G401 (cell line): ENCODE measurements around the gene CPT1C. TPM values are rescaled to one million over a fixed set of nuclear protein-coding genes. Genes with fewer than 3 reads are reported as not detected.

Experiments used
- DNase-seq: peaks from one replicate; pipeline ENCODE4 v3.0.0-alpha.2; 2015; ENCODE audit warnings: low spot score
- in situ Hi-C: cut with HindIII; loops from 2 replicates; pipeline ENCODE4 v1.10.0; 2016; ENCODE audit warnings: low sequenced_read_pairs, mixed read lengths
- total RNA-seq: library from RNA; depleted of rRNA; stranded (reverse); fragments of >200 nt; shearing (Covaris generic); gene quantifications from 2 replicates; pipeline ENCODE4 v1.2.3, GENCODE V29; 2014

The CPT1C gene
- total RNA-seq, 1 experiment from 2014 or later = 54.5 TPM

DNA sequence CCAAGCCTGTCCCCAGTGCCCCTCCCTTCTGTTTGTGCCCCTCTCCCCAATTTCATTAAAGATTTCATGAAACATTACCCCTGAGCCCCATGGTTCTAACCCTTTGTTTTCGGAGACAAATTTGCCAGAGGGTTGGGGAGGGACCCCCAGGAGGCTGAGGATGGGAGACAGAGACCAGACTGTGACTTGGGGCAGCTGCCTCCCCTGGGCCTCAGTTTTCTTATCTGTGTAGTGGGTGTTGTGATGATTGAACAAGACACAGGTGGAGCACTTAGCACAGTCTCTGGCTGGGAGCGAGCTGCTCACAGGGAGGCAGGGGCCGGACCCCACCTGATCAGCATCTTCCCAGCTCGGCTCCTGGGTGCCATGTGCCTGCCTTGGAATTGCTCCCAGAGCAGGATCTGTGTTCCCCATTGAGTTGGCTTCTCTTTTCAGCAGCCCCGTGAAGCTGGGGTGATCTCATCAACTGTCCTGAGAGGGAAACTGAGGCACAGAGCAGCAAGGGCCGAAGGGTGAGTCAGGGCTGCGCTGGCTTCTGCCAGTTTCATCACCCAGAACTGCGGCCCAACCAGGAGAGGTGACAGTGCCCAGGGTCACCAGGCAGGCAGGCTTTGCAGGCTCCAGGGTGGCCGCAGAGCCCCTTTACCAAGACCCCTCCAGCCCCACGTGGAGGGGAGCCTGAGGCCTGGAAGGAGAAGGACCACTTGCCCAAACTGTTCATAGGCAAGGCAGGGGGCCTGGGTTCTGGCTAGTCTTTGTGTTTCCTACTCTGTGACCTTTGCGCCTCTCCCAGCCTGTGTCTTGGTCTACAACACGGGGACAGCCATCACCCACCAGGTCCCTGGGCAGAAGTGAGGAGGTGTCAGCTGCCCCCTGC is 32.1 kb upstream of the CPT1C start:
- in situ Hi-C loops = no loop called here
- no peak for DNase-seq

DNA sequence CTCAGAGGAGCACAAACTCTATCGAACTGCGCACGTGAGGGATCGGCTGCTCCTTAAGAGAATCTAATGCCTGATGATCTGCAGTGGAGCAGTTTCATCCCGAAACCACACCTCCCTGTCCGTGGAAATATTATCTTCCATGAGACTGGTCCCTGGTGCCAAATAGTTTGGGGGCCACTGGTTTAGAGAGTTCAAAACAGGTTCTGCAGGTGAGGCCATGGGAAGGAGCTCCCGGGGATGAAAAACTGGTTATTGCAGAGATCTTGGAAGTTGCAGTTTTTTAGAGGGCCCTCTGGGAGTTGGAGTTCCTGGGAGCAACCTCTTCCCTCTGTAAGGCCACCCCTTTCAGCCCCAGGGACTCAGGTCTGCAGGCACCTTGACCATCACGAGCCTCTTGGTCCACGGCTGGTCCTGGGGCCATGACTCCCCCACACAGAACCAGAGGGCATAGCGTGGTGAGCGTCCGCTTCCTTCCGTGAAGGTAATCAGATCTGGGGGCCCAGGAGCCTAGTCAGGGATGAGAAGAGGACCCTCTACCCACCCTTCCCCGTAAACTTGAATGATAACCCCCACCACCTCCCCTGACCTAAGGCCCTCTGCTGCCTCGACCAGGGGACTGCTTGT is 30.5 kb upstream of the CPT1C start:
- in situ Hi-C loops = no loop called here
- DNase-seq = no peak

DNA sequence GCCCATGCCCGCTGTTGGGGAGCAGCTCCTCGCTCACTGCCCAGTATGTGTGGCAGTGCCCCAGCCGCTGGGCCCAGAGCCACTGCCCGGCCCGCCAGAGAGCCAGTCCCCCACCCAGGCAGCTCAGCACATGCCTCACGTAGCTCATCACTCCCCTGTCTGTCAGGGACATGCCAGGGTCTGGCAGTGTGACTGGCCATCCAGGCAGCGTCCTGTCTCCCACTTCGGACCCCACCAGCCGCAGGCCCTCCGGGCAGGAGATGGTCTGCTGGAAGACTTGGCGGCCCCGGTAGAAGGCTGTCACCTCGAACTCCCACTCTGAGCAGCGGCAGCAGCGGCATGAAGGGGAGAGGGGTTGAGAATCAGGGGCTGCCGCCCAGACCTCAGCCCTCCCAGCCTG is 28.9 kb upstream of the CPT1C start:
- DNase-seq = no peak
- in situ Hi-C loops = no loop called here

DNA sequence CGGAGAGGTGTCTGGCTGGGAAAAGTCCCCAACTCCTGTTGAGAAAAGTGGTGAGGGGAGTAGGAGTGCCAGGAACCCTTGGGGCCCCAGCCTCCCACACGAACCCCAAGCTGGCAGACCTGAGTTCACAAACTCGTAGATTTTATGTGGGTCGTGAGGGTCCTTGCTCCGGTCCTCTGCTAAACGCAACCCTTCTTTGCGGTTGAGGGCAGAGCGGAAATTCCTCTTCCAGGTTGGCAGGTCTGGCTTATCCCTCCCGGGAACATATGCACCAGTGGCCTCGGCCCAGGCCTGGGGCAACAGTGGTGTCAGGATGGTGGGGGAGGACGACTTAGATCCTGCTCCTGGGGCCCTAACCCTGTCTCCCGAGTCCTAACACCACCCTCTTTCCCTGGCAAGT is 27.7 kb upstream of the CPT1C start:
- DNase-seq = no peak
- in situ Hi-C loops = no loop called here

DNA sequence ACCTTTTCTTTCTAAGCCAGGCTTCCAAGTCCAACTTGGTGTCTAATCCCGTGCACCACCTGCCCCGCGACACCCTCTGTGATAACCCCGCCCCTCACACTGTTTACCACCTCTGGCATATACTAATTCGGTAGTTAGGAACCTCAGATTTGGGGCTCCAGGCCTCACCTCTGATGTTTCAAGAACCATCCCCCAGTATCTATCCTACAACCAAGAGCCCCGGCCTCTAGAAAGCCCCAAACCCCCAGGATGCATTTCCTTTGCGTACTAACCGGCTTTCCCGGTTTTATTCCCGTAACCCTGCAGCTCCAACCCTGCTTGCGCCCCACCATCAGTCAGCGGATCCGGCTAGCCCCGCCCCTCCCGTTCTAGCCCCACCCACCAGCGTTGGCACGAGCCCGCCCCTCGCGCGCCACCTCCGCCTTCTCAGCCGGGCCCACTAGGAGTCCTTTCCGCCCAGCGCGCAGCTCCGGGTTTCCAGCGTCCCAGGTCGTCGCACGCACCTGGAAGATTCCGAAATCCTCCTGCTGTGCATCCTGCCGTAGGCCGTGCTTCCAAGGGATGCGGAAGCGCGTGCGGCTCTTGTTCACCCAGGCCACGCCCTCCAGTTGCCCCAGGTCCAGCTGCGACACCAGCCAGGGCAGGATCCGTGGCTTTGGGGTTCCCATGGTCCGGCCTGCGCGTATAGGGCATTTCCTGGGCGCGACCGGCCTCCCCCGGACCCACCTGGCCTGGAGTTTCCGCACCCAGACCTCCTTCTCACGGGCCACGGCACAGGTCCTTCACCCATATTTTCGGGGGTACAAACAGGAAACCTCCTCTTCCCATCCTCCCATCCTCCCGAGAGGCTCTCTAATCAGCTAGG is 26.5 kb upstream of the CPT1C start:
- in situ Hi-C loops = no loop called here
- peak; percentile 87 for DNase-seq

DNA sequence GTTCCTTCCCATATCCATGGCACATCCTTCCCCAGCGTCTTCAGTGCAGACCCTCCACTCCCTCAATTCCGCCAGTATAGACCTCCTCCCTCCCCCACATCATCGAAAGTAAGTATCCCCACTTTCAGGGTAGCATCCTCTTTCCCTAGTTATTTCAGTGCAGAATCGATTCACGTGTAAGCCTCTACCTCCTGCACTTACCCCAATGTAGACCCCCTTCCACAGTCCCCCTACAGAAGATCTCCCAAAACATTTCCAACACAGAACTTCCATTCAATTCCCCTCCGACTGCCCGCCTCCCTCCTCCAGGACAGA is 25.9 kb upstream of the CPT1C start:
- no peak for DNase-seq
- in situ Hi-C loops = no loop called here

DNA sequence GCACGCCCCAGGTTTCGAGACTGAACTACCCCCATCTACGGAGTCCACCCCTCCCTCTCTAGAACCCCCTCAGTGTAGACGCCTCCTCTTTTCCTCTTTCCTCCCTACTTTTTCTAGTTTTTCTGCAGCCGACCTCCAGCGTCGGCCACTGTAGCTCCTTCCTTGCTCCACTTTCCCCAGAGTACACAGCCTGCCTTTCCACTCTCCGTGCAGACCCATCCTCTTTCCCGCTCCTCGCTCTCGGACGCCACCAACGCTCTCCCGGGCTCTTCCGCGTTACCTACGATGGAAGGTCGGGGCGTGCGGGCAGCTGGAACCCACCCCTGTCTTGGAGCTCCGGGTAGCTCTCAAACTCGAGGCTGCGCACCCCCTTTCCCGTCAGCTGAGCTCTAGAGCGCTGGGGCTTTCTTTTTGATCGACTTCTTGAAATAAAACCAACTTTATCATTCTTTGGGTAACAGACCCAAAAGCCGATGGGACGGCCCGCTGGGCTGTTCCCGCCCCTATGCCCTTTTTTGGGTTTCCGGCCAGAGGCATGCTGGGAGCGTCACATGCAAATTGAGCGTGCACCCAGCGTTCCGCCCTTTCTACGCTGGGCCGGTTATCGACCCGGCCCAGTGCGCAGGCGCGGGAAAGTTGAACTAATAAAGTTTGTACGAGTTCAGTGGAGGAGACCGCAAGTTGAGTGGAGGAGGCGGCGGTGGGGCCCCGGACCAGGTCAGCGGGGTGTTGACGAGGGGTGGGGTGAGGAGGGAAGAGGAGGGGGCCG is 25.4 kb upstream of the CPT1C start, which contains the start of the genes BCL2L12 and IRF3:
Gene BCL2L12 (plus strand): TSS at position 583 of the 769 bp plus-strand sequence. CDS start 760 bp downstream, outside the sequence.
Gene IRF3 (minus strand): TSS at position 507 of the 769 bp plus-strand sequence. CDS start 1,019 bp downstream, outside the sequence.
- in situ Hi-C loops = no loop called here
- peak; percentile 93 for DNase-seq

DNA sequence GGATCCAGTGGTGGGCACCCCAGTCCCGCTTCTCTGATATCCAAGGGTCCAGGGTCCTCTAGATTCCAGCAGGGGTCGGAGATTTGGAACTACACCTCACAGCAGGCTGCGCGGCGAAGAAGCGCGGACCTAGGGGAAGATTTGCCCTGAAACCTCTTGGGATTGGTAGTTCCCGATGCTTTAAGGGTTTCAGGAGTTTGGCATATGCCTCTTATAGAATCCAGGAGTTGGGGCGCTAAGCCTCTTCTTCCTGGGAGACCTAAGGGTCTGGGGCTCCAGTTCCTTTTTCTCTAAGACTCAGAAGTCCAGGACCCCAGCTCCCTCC is 24.8 kb upstream of the CPT1C start:
- in situ Hi-C loops = no loop called here
- DNase-seq = no peak

DNA sequence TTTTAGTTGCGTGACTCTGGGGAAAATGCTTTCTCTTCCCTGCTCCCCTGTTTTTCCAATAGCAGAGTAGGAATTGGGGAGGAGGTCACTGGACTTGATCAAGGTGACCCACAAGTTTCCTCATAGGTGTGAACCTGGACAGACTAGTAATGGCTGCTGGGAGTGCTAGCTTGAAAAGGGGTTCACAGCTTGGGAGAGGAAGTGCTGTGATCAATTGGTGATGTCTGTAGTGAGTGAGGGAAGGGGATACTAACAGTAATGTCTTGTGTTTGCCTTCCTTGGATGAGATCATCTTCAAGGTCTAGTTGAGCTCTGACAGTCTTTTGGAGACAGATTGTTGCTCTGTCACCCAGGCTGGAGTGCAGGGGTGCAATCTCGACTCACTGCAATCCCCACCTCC is 23.4 kb upstream of the CPT1C start:
- no peak for DNase-seq
- in situ Hi-C loops = no loop called here

DNA sequence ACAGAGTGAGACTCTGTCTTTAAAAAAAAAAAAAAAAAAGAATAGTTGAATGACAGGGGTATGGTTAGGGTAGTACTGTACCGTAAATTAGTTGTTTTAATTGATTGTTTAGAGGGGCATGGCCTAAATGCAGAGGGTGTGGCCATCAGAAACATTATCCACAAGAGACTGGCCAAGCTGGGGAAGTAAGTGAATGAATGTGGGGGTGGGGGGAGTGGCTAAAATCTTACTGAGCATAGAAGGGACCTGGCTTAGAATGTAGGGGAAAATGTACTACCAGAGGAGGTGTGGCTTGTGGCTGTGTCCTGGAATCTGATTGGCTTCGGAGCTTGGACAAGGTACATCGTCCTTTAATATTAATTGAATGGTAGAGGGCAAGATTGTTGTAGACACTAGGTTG is 21.4 kb upstream of the CPT1C start:
- in situ Hi-C loops = no loop called here
- no peak for DNase-seq

DNA sequence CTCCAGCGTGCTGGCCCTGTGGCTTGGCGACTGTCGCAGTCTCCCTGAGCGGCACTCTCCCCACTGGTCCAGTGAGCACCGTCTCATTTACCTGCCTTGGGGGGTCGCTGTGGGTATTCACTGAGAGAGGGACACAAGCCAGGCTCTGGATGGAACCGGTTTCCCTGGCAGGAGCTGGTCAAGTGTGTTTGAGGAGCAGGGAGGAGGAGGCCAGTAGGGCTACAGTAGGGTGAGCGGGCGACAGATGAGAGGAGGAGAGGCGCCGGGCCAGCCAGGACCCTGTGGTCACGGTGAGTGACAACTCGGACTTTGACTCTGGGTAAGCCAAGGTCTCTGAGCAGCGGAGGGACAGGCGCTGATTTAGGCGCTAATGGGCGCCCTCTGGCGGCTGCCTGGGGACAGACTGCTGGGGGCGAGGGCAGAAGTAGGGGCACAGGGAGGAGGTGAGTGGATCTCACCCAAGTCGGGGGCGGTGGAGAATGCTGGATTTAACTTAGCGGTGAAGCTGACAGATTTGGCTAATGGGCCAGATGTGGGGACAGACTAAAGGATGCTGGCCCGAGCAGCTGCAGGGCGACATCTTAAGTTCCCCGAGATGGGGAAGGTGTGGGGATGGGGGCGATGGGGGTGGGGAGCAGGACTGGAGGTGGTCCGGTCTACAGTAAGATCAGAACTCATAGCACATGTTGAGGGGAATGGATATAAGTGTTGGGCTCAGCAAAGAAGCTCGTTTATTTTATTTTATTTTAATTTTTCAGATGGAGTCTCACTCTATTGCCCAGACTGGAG is 18.6 kb upstream of the CPT1C start:
- DNase-seq = peak; percentile 82
- in situ Hi-C loops = loop anchor here (10.0 kb wide), 1 partner anchor 158 kb away; the partner anchor contains the start of gene FCGRT

DNA sequence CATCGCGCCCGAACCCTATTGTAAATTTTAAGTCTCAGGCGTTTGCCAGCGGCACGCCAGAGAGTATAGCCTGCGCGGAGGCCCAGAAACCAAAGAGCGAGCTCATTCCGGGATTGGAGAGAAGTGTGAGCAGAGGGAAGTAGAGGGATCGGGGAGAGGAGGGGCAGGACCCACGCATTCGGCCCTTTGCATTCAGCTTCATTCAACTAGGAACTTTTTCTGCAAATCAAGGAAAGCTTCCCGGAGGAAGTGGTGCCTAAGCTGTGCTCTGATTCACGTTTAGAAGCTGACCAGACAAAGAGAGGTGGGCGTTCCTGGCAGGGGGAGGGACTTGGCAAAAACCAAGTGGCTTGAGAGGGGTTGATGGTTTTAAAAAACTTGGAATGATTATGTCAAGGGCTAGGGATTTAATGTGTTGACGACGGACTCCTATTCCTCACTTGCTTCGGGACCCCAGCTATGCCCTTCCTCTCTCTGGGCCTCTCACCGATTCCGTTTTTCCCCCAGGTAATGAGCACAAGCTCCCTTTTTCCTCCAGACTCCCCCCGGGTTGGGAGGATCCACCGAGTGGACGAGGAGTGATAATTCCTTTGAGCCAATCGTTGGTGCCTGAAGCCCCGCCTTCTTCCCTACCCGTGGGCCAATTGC is 14.7 kb upstream of the CPT1C start:
- DNase-seq = no peak
- in situ Hi-C loops = loop anchor here (10.0 kb wide), 1 partner anchor 161 kb away; the partner anchor contains the start of gene FCGRT

DNA sequence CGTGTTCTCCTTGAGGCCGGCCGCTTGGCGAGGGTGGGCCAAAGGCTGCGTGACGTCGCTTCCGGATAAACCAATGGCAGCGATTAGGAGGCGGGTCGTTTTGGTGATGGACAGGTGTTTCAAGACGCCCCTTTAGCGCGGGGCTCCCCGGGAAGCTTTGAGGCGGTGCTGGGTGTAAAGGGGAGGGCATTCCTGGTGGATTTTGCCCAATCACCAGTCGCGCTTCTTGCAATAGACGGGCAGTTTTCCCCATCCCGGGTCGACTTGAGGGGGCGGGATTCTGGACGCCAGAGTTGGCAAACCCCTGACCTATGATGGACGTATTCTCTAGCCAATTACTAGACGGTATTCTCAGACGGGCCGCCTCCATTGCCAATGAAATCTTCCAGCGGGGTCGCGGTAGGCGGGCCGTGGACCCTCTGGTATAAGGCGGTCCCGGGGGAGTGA is 14.1 kb upstream of the CPT1C start:
- in situ Hi-C loops = loop anchor here (10.0 kb wide), 1 partner anchor 162 kb away; the partner anchor contains the start of gene FCGRT
- DNase-seq = peak; percentile 100

DNA sequence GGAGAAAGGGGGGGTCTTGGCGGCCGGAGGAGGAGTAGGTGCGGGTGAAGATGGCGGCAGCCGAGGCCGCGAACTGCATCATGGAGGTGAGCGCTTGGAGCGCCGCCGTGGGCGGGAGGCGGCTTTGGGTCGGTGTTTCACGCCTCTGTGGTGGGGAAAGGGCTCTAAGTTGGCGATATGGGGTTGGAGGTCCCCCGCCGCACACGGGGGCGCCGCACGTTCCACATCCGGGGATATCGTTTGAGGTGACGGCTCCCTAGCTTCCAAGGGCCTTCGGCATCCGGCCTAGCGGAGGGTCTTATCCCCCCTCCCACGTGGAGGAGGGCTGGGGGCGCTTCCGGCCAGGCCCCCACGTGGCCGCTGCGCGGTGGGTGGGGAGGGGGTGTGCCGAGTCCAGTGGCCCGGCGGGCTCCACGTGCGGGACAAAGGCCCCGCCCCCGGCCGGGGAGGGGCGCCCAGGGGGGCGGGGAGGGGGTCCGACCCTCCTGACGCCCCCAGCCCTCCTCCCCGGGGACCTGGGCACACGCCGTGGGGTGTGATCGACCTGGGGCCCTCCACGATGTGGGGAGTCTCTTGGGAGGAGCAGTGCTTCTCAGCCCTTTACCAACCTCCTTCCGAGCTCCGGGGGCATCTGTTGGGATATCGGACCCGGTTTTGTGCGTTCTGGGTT is 13.6 kb upstream of the CPT1C start, which contains the start of gene PRMT1:
Gene PRMT1 (plus strand): TSS at position 41 of the 670 bp plus-strand sequence. CDS start 10 bp downstream, at position 51.
- DNase-seq = no peak
- in situ Hi-C loops = loop anchor here (10.0 kb wide), 1 partner anchor 163 kb away; the partner anchor contains the start of gene FCGRT

DNA sequence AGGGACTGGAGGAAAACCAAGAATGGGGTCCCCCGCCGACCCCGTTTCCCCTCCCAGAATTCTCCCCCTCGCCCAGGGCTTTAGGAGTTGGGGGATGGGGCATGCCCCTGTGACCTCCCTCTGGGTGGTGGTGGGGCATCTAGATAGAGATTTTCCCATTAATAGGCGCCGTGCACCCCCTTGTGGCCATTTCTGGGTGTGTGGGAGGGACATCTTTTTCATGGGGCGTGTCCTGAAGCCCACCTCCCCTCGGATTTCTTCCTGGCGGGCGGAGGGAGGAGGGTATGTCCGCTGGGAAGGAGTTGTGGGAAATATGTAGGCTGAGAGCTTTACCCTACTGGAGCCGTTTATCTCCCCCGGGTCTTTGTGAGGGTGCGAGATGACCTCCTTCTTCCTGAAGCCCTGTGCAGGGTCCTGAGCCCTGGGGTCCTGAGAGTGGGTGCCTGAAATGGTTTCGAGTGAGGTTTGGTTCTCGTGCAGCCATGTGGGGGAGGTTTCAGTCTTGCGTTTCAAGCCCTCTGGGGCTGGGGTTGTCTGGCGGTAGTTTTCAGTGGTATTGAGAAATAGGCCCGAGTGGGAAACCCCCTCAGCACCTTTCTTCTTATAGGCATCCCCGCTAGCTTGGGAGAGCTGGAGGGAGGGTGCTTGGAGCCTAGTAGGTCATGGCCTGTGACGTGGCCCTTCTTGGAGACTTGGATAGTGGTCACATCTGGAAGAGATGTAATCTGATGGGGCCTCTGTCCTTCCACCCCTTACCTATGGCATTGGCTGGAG is 12.8 kb upstream of the CPT1C start:
- in situ Hi-C loops = loop anchor here (10.0 kb wide), 1 partner anchor 163 kb away; the partner anchor contains the start of gene FCGRT
- DNase-seq = peak; percentile 77
